BE2C (cell line): Measurements from ENCODE around the gene RHBDF1.

ENCODE experiments used
- DNase-seq: peaks from one replicate; pipeline ENCODE4 v3.0.0-alpha.2; 2020
- H3K27me3 ChIP-seq: fragments of 250-450 bp; sonication (Bioruptor Pico); 2 replicates; pipeline ENCODE4 v1.5.1; 2020; ENCODE audit warnings: mild to moderate bottlenecking
- H3K36me3 ChIP-seq: fragments of 250-450 bp; sonication (Bioruptor Pico); 2 replicates; pipeline ENCODE4 v1.5.1; 2020; ENCODE audit warnings: mild to moderate bottlenecking
- H3K4me1 ChIP-seq: fragments of 250-450 bp; sonication (Bioruptor Pico); 2 replicates; pipeline ENCODE4 v1.5.1; 2020
- H3K4me3 ChIP-seq: 2 replicates; pipeline ENCODE4 v1.5.1; 2011; ENCODE audit warnings: low read depth, low read length
- H3K9me3 ChIP-seq: fragments of 250-450 bp; sonication (Bioruptor Pico); 2 replicates; pipeline ENCODE4 v1.5.1; 2020
- TF ChIP-seq, protein P1 (sequence below): IDR thresholded peaks from 2 replicates; pipeline ENCODE4 v1.5.1; 2012; ENCODE audit warnings: mild to moderate bottlenecking, low read depth, low read length

The RHBDF1 gene

DNA sequence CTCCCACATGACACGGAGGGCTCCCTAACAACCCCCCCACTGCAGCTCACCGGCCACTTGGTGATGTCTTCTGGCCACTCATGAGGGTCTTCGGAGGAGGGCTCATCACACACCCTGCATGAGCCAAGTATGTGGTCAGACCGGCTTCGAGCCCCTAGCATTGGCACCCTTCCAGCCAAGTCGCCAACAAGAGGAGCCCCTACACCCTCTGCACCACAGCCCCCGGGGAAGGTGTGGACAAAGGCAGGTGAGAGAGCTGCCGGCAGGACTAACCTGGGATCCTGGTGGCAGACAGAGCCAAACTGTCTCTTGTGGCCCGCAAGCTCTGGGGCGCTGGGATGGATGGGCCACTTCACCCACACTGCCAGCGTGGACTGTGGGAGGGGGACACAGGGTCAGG lies 12.3 kb downstream of the RHBDF1 start:
- TF ChIP-seq, protein P1, sequence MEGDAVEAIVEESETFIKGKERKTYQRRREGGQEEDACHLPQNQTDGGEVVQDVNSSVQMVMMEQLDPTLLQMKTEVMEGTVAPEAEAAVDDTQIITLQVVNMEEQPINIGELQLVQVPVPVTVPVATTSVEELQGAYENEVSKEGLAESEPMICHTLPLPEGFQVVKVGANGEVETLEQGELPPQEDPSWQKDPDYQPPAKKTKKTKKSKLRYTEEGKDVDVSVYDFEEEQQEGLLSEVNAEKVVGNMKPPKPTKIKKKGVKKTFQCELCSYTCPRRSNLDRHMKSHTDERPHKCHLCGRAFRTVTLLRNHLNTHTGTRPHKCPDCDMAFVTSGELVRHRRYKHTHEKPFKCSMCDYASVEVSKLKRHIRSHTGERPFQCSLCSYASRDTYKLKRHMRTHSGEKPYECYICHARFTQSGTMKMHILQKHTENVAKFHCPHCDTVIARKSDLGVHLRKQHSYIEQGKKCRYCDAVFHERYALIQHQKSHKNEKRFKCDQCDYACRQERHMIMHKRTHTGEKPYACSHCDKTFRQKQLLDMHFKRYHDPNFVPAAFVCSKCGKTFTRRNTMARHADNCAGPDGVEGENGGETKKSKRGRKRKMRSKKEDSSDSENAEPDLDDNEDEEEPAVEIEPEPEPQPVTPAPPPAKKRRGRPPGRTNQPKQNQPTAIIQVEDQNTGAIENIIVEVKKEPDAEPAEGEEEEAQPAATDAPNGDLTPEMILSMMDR: no peak
- Histone ChIP-seq H3K4me1 (no peaks in the 10 kb centered on the region), H3K36me3 (peaks cover 22% of the 10 kb centered on the region), H3K27me3 (peaks cover 46% of the 10 kb centered on the region), H3K4me3 (no peak overlapping the region), H3K9me3 (no peaks in the 10 kb centered on the region)
- peak; percentile 10 for DNase-seq

DNA sequence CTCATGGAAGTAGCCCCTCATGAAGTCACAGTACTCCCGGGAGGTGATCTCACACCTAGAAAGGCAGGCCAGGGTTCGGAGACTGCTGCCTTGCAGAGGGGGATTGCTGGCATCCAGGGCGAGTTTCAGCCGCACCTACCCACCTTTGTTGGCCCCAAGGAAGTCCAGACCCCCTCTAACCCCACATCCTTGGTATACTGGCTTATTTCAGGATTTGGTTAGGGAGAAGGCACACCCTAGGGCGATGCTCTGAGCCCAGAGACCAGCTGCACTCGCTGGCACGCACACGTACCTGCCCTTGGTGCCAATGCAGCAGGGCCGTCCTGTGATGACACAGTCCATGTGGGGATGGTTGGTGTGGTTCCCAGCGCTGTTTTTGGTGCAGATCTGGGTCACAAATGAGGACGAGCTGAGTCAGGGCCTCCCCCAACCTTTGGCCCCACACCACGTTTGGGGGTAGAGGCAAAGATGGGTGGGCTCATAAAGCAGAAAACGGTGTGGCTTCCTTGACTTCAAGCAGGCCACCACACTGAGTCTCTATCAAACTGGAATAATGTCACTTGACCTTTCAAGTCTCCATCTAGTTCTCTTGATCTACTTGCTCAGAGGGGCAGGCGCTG lies 12.9 kb downstream of the RHBDF1 start:
- no peaks in the 10 kb centered on the region for H3K9me3 ChIP-seq
- DNase-seq: no peak
- peaks cover 46% of the 10 kb centered on the region for H3K27me3 ChIP-seq
- peaks cover 22% of the 10 kb centered on the region for H3K36me3 ChIP-seq
- H3K4me3 ChIP-seq: no peak overlapping the region
- TF ChIP-seq, protein P1: no peak
- no peaks in the 10 kb centered on the region for H3K4me1 ChIP-seq

DNA sequence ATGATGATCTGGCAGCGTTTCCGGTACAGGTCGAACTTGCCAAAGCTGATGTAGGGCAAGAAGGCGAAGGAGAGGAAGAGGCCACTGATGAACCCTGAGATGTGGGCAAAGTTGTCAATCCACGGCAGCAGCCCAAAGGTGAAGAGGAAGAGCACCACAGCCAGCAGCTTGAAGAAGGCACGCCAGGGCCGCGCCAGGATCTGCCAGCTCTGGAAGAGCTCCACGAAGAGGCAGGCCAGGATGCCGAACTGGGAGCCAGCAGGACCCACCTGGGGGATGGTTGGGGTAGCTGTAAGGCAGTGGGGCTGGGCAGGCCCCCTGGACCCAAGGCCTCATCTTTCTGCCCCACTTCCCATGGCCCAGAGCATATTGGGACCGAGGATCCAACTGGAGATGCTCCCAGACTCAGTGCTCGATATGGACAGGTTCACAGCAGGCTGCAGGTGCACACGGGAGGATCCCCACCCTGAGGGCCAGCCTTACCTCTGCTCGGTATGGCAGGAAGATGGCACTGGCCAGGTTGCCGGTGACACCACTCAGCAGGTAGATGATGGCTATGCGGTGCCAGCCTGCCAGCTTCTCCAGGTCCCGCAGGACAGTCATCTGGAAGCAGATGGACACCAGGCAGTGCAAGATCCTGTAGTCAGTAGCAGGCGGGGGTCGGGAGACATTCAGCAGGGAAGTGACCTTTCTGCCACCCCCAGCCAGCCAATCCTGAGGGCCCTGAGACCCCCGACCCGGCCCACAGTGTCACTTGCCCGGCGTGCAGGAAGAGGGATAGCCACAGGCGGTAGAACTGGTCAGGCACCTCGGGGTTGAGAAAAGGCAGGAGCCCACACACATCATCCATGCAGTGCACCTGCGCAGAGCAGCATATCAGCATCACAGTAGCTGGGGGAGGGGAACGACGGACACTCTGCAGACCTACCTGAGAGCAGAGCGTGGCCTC lies 13.7 kb downstream of the RHBDF1 start:
- peaks cover 22% of the 10 kb centered on the region for H3K36me3 ChIP-seq
- H3K4me1 ChIP-seq: no peaks in the 10 kb centered on the region
- TF ChIP-seq, protein P1: no peak
- DNase-seq: no peak
- no peaks in the 10 kb centered on the region for H3K9me3 ChIP-seq
- no peak overlapping the region for H3K4me3 ChIP-seq
- H3K27me3 ChIP-seq: peaks cover 43% of the 10 kb centered on the region

DNA sequence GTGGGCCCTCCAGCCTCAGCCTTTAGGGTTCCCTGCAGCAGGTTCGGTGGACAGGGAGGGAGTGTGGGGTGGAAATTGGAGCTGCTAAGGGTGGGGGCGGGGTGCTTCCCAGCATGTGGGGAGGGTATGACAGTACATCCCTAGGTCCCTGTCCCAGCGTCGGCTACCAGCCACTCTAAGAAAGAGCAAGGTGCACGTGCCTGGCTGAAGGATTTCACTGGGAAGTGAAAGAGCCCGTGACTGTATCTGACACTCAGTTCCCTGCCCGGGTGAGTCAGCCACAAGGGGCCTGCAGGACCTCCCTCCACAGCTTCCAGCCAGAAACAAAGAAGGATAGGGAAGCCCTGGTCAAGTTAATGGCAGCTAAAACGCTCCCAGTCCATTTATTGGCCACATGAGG lies 14.7 kb downstream of the RHBDF1 start:
- H3K27me3 ChIP-seq: peaks cover 32% of the 10 kb centered on the region
- H3K36me3 ChIP-seq: peaks cover 22% of the 10 kb centered on the region
- H3K4me1 ChIP-seq: no peaks in the 10 kb centered on the region
- TF ChIP-seq, protein P1: no peak
- no peaks in the 10 kb centered on the region for H3K9me3 ChIP-seq
- H3K4me3 ChIP-seq: no peak overlapping the region
- DNase-seq: no peak

DNA sequence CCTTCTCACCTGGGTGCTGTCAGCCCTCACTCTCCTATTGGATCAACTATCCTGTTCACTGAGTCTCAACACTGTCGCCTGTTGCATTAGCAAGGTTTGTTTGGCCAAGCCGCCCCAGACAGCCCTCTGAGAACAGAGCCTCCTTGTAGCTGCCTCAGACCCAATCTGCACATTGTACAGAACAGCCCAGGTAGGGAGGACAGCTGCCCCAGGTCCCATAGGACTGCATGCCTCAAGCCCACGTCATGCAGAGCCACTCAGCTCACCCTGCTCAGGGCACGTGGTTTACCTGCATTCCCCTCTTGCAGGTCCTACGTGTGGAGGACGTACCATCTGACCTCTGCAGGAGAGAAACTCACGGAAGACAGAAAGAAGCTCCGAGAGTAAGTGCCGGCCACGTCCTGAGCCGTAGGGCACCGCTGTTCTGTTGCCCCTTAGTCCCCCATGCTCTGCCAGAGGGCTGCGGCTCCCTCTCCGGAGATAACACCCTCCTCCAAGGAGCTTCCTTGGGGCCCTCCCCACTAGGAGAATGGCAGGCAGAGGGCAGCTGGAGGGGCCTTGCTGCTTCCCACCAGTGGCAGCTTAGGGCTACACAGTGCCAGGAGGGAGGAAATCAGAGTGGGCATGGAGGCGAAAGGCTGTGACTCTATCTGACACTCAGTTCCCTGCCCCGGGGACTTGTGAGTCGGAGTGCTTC lies 16.1 kb downstream of the RHBDF1 start:
- Histone ChIP-seq H3K36me3 (peaks cover 24% of the 10 kb centered on the region), H3K4me1 (no peaks in the 10 kb centered on the region), H3K9me3 (no peaks in the 10 kb centered on the region), H3K27me3 (peaks cover 19% of the 10 kb centered on the region), H3K4me3 (no peak overlapping the region)
- TF ChIP-seq, protein P1: no peak
- no peak for DNase-seq
